ENCODE measurements around the gene GTF3C1. TPM values are rescaled to one million over a fixed set of nuclear protein-coding genes. Genes with fewer than 3 reads are reported as not detected.

GTF3C1 gene
- total and polyA plus RNA-seq, 2 of the 13 experiments (the other 11 are each of a cell fraction or from before 2014, with no cell fraction given) = 29.2 to 72.7 TPM

DNA sequence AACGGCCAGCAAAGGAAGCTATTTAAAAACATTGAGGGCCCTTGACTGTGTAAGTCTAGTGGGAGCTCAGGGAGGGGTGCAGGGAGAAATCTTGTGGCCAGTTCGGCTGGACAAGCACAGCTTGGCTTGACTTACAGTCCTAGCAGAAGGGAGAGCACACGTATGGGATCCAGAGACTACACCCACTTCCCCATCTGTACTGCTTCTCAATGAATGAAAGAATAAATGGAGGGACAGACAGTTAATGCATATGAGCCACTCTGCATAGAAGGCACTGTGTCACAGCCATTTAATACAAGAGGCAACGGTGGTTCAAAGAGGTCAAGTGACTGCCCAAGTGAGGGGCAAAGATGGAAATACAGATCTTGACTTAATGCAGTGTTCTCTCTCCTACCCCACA lies 15.5 kb downstream of the GTF3C1 start (continued):
- TF ChIP-seq, protein P1, sequence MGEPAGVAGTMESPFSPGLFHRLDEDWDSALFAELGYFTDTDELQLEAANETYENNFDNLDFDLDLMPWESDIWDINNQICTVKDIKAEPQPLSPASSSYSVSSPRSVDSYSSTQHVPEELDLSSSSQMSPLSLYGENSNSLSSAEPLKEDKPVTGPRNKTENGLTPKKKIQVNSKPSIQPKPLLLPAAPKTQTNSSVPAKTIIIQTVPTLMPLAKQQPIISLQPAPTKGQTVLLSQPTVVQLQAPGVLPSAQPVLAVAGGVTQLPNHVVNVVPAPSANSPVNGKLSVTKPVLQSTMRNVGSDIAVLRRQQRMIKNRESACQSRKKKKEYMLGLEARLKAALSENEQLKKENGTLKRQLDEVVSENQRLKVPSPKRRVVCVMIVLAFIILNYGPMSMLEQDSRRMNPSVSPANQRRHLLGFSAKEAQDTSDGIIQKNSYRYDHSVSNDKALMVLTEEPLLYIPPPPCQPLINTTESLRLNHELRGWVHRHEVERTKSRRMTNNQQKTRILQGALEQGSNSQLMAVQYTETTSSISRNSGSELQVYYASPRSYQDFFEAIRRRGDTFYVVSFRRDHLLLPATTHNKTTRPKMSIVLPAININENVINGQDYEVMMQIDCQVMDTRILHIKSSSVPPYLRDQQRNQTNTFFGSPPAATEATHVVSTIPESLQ (CRISPR knock-in tag; conservative IDR thresholded peaks at IDR 0.05) = no peak
- TF ChIP-seq MEF2D (CRISPR knock-in tag; IDR thresholded peaks at IDR 0.05) = no peak
- no peak for TF ChIP-seq JUN (CRISPR knock-in tag; IDR thresholded peaks at IDR 0.05)
- TF ChIP-seq ZNF660 (CRISPR knock-in tag; IDR thresholded peaks at IDR 0.05; ENCODE audit: borderline replicate concordance, low read depth) = no peak
- no peak for TF ChIP-seq ZSCAN29 (CRISPR knock-in tag; conservative IDR thresholded peaks at IDR 0.05)
- TF ChIP-seq, protein P2, sequence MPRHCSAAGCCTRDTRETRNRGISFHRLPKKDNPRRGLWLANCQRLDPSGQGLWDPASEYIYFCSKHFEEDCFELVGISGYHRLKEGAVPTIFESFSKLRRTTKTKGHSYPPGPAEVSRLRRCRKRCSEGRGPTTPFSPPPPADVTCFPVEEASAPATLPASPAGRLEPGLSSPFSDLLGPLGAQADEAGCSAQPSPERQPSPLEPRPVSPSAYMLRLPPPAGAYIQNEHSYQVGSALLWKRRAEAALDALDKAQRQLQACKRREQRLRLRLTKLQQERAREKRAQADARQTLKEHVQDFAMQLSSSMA (CRISPR knock-in tag; IDR thresholded peaks at IDR 0.05) = no peak
- TF ChIP-seq HNRNPUL1 (IDR thresholded peaks at IDR 0.05; ENCODE audit: low read depth, low read length) = no peak
- TF ChIP-seq, protein P3, sequence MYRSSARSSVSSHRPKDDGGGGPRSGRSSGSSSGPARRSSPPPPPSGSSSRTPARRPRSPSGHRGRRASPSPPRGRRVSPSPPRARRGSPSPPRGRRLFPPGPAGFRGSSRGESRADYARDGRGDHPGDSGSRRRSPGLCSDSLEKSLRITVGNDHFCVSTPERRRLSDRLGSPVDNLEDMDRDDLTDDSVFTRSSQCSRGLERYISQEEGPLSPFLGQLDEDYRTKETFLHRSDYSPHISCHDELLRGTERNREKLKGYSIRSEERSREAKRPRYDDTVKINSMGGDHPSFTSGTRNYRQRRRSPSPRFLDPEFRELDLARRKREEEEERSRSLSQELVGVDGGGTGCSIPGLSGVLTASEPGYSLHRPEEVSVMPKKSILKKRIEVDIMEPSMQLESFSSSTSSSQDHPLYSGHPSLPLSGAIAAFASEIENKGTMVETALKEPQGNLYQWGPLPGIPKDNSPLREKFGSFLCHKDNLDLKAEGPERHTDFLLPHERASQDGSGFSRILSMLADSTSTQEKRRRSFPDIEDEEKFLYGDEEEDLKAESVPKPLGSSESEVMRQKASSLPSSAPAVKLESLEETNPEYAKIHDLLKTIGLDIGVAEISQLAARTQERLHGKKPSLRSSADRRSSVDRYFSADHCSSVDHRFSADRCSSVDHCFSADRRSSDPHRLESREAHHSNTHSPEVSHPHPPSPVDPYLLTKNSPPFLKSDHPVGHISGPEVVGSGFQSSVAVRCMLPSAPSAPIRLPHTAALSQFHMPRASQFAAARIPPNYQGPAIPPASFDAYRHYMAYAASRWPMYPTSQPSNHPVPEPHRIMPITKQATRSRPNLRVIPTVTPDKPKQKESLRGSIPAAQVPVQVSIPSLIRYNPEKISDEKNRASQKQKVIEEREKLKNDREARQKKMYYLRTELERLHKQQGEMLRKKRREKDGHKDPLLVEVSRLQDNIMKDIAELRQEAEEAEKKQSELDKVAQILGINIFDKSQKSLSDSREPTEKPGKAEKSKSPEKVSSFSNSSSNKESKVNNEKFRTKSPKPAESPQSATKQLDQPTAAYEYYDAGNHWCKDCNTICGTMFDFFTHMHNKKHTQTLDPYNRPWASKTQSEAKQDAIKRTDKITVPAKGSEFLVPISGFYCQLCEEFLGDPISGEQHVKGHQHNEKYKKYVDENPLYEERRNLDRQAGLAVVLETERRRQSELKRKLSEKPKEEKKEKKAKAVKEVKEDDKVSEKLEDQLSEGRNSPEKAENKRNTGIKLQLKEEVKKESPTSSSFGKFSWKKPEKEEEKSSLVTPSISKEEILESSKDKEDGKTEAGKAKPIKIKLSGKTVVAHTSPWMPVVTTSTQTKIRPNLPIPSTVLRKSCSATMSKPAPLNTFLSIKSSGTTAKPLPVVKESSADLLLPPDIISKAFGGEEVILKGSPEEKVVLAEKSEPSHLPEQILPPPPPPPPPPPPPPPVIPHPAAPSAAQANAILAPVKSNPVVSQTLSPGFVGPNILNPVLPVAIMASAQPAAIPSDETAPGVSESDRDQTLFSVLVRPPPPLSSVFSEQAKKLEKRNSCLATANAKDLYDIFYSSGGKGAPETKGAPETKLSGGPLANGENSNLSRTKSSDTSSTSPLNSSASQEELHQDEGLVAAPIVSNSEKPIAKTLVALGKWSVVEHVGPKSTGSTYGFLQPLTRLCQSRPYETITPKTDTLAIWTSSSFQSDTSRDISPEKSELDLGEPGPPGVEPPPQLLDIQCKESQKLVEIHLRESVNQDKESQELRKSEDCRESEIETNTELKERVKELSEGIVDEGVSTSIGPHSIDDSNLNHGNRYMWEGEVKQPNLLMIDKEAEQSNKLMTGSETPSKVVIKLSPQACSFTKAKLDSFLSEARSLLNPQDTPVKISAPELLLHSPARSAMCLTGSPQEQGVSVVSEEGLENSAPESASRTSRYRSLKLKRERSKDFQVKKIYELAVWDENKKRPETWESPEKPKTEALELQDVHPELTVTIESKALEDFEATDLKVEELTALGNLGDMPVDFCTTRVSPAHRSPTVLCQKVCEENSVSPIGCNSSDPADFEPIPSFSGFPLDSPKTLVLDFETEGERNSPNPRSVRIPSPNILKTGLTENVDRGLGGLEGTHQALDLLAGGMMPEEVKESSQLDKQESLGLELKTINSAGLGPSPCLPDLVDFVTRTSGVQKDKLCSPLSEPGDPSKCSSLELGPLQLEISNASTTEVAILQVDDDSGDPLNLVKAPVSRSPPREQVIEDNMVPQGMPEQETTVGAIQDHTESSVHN (CRISPR knock-in tag; IDR thresholded peaks at IDR 0.05) = no peak
- no peak for TF ChIP-seq FOXO1 (CRISPR knock-in tag; IDR thresholded peaks at IDR 0.05)
- TF ChIP-seq BRD4 (CRISPR knock-in tag; IDR thresholded peaks at IDR 0.05) = no peak
- TF ChIP-seq FOXA1 (IDR thresholded peaks at IDR 0.05) = no peak
- no peak for TF ChIP-seq FOXA1 (CRISPR knock-in tag; IDR thresholded peaks at IDR 0.05)

Measured in HepG2 (cell line).